Measurements from ENCODE around the gene RXFP1.
"Not testable (repeated sequence)": the region's sequence is repeated elsewhere in the genome, so short reads cannot be mapped to it uniquely, and the experiment has no call there.

The RXFP1 gene

GRCh38 chr4:158622251-158622650, 100.6 kb downstream of the RXFP1 start:
- DNase-seq (ENCODE audit: low spot score in 2 of 2) (no peak), ATAC-seq (no peak)
- H3K9me3 Mint-ChIP-seq = no peaks in the 10 kb centered on the region
- no peaks in the 10 kb centered on the region for H3K4me1 Mint-ChIP-seq
- H3K27ac Mint-ChIP-seq = no peak overlapping the region
- no peak overlapping the region for H3K4me3 Mint-ChIP-seq
- no peaks in the 10 kb centered on the region for H3K36me3 Mint-ChIP-seq

GRCh38 chr4:158624889-158625478, 103.3 kb downstream of the RXFP1 start:
- no peaks in the 10 kb centered on the region for H3K36me3 Mint-ChIP-seq
- H3K4me1 Mint-ChIP-seq = no peaks in the 10 kb centered on the region
- no peak overlapping the region for H3K4me3 Mint-ChIP-seq
- H3K9me3 Mint-ChIP-seq = no peaks in the 10 kb centered on the region
- DNase-seq (ENCODE audit: low spot score in 2 of 2) (no peak), ATAC-seq (no peak)
- no peak overlapping the region for H3K27ac Mint-ChIP-seq

GRCh38 chr4:158625544-158625943, 103.9 kb downstream of the RXFP1 start:
- ATAC-seq = no peak
- no peak overlapping the region for H3K4me3 Mint-ChIP-seq
- no peaks in the 10 kb centered on the region for H3K4me1 Mint-ChIP-seq
- no peaks in the 10 kb centered on the region for H3K9me3 Mint-ChIP-seq
- DNase-seq (ENCODE audit: low spot score in 2 of 2) = no peak
- no peaks in the 10 kb centered on the region for H3K36me3 Mint-ChIP-seq
- H3K27ac Mint-ChIP-seq = no peak overlapping the region

- no peak overlapping the region for H3K4me3 Mint-ChIP-seq
- ATAC-seq = no peak
- H3K4me1 Mint-ChIP-seq = no peaks in the 10 kb centered on the region
- no peaks in the 10 kb centered on the region for H3K9me3 Mint-ChIP-seq
- H3K36me3 Mint-ChIP-seq = no peaks in the 10 kb centered on the region
- H3K27ac Mint-ChIP-seq = no peak overlapping the region
- no peak for DNase-seq (ENCODE audit: low spot score in 2 of 2)
These were observed 109.2 kb downstream of the RXFP1 start for GRCh38 chr4:158630893-158631292.

GRCh38 chr4:158636619-158637018, 114.9 kb downstream of the RXFP1 start:
- Mint-ChIP-seq H3K9me3 (no peaks in the 10 kb centered on the region), H3K36me3 (no peaks in the 10 kb centered on the region), H3K4me1 (no peaks in the 10 kb centered on the region), H3K27ac (no peak overlapping the region), H3K4me3 (no peak overlapping the region)
- ATAC-seq (no peak), DNase-seq (ENCODE audit: low spot score in 2 of 2) (no peak)

- no peak overlapping the region for H3K27ac Mint-ChIP-seq
- no peaks in the 10 kb centered on the region for H3K9me3 Mint-ChIP-seq
- no peaks in the 10 kb centered on the region for H3K4me1 Mint-ChIP-seq
- H3K4me3 Mint-ChIP-seq = no peak overlapping the region
- ATAC-seq (no peak), DNase-seq (ENCODE audit: low spot score in 2 of 2) (no peak)
- H3K36me3 Mint-ChIP-seq = no peaks in the 10 kb centered on the region
These were observed 122.7 kb downstream of the RXFP1 start for GRCh38 chr4:158644356-158644755.

- Mint-ChIP-seq H3K9me3 (no peaks in the 10 kb centered on the region), H3K36me3 (no peaks in the 10 kb centered on the region), H3K4me3 (no peak overlapping the region), H3K4me1 (no peaks in the 10 kb centered on the region), H3K27ac (no peak overlapping the region)
- ATAC-seq (no peak), DNase-seq (ENCODE audit: low spot score in 2 of 2) (no peak)
These were observed 123.1 kb downstream of the RXFP1 start for GRCh38 chr4:158644760-158645159.

- Mint-ChIP-seq H3K4me1 (no peaks in the 10 kb centered on the region), H3K27ac (no peak overlapping the region), H3K36me3 (no peaks in the 10 kb centered on the region), H3K9me3 (no peaks in the 10 kb centered on the region), H3K4me3 (no peak overlapping the region)
- DNase-seq (ENCODE audit: low spot score in 2 of 2) (no peak), ATAC-seq (no peak)
These were observed 127.5 kb downstream of the RXFP1 start for GRCh38 chr4:158649111-158649680.

GRCh38 chr4:158652920-158653319, 131.2 kb downstream of the RXFP1 start:
- Mint-ChIP-seq H3K36me3 (no peaks in the 10 kb centered on the region), H3K27ac (no peak overlapping the region), H3K4me1 (no peaks in the 10 kb centered on the region), H3K4me3 (no peak overlapping the region), H3K9me3 (no peaks in the 10 kb centered on the region)
- no peak for ATAC-seq
- DNase-seq (ENCODE audit: low spot score in 2 of 2) = no peak

GRCh38 chr4:158656439-158656838, 134.8 kb downstream of the RXFP1 start:
- no peak for ATAC-seq
- Mint-ChIP-seq H3K4me3 (no peak overlapping the region), H3K4me1 (no peaks in the 10 kb centered on the region), H3K9me3 (no peaks in the 10 kb centered on the region), H3K36me3 (no peaks in the 10 kb centered on the region), H3K27ac (no peak overlapping the region)
- no peak for DNase-seq (ENCODE audit: low spot score in 2 of 2)

- Mint-ChIP-seq H3K4me1 (no peaks in the 10 kb centered on the region), H3K36me3 (no peaks in the 10 kb centered on the region), H3K9me3 (no peaks in the 10 kb centered on the region), H3K4me3 (no peak overlapping the region), H3K27ac (no peak overlapping the region)
- no peak for DNase-seq (ENCODE audit: low spot score in 2 of 2)
- no peak for ATAC-seq
These were observed 135.6 kb downstream of the RXFP1 start for GRCh38 chr4:158657291-158657690.

- DNase-seq (ENCODE audit: low spot score in 2 of 2); H3K4me1 Mint-ChIP-seq; H3K4me3 Mint-ChIP-seq; ATAC-seq; H3K9me3 Mint-ChIP-seq; H3K27ac Mint-ChIP-seq: not testable (repeated sequence)
- H3K36me3 Mint-ChIP-seq = peaks cover 19% of the 10 kb centered on the region
These were observed 141.6 kb downstream of the RXFP1 start for GRCh38 chr4:158663255-158663654.

GRCh38 chr4:158663707-158664625, 142.3 kb downstream of the RXFP1 start:
- not testable (repeated sequence) for H3K9me3 Mint-ChIP-seq; ATAC-seq; DNase-seq (ENCODE audit: low spot score in 2 of 2); H3K27ac Mint-ChIP-seq; H3K4me1 Mint-ChIP-seq; H3K4me3 Mint-ChIP-seq
- H3K36me3 Mint-ChIP-seq = peaks cover 24% of the 10 kb centered on the region

GRCh38 chr4:158664806-158665205, 143.1 kb downstream of the RXFP1 start:
- ATAC-seq = no peak
- peaks cover 30% of the 10 kb centered on the region for H3K36me3 Mint-ChIP-seq
- peaks cover 6% of the 10 kb centered on the region for H3K4me1 Mint-ChIP-seq
- no peaks in the 10 kb centered on the region for H3K9me3 Mint-ChIP-seq
- H3K4me3 Mint-ChIP-seq = no peak overlapping the region
- no peak for DNase-seq (ENCODE audit: low spot score in 2 of 2)
- H3K27ac Mint-ChIP-seq = no peak overlapping the region

- DNase-seq (ENCODE audit: low spot score in 2 of 2) (no peak), ATAC-seq (no peak)
- H3K4me3 Mint-ChIP-seq = no peak overlapping the region
- peaks cover 41% of the 10 kb centered on the region for H3K36me3 Mint-ChIP-seq
- no peaks in the 10 kb centered on the region for H3K9me3 Mint-ChIP-seq
- H3K4me1 Mint-ChIP-seq = peaks cover 14% of the 10 kb centered on the region
- H3K27ac Mint-ChIP-seq = no peak overlapping the region
These were observed 145.2 kb downstream of the RXFP1 start for GRCh38 chr4:158666892-158667291.

Measured in stimulated activated effector memory CD8-positive, alpha-beta T cell treated with anti-CD3 and anti-CD28 coated beads, Interleukin-12 subunit alpha, Interleukin-12 subunit beta, amount 100 ng/mL, for 72 hours (primary cell).